PC-3 (cell line): Measurements from ENCODE around the gene RNASE13. TPM values are rescaled to one million over a fixed set of nuclear protein-coding genes. Genes with fewer than 3 reads are reported as not detected.

Experiments
- ATAC-seq: fragments of 200-7000 bp; cut with Tn5 transposase; 2 replicates; pipeline ENCODE4 v1.9.1; 2020; ENCODE audit warnings: mild to moderate bottlenecking, moderate library complexity
- BruUV-seq: library from RNA; stranded (reverse); fragments of 400-500 nt; replicated peaks from 2 replicates; lab custom pipeline; 2021; lab: Mats Ljungman, UMichigan
- CTCF ChIA-PET: fragments of 300-600 bp; sonication (Branson Sonifier 250); formaldehyde crosslinking; loops from one replicate; lab custom pipeline; 2022; ENCODE audit warnings: antibody characterized with exemption; lab: Charles Lee
- POLR2A ChIA-PET: fragments of 300-600 bp; sonication (Branson Sonifier 250); formaldehyde crosslinking; loops from one replicate; lab custom pipeline; 2022; ENCODE audit warnings: antibody characterized with exemption; ENCODE audit not compliant: unreplicated experiment; lab: Charles Lee
- DNase-seq: peaks from one replicate; pipeline ENCODE4 v3.0.0-alpha.2; 2015
- H2AFZ ChIP-seq: fragments of 300-600 bp; sonication (generic); 2 replicates; pipeline ENCODE4 v1.6.0; 2016; ENCODE audit warnings: antibody characterized with exemption, low read length
- H3F3A ChIP-seq: fragments of 300-600 bp; sonication (generic); one replicate; pipeline ENCODE4 v1.6.0; 2017; ENCODE audit warnings: antibody characterized with exemption, low read length, control low read depth, mild to moderate bottlenecking; ENCODE audit not compliant: unreplicated experiment
- H3K27ac ChIP-seq: fragments of 300-600 bp; sonication (generic); 2 replicates; pipeline ENCODE4 v1.5.1; 2016; ENCODE audit warnings: mild to moderate bottlenecking, low read length
- H3K27me3 ChIP-seq: fragments of 300-600 bp; sonication (generic); 2 replicates; pipeline ENCODE4 v1.6.1; 2016; ENCODE audit warnings: low read length, mixed read lengths
- H3K36me3 ChIP-seq: fragments of 300-600 bp; sonication (generic); 2 replicates; pipeline ENCODE4 v1.6.1; 2016; ENCODE audit warnings: low read depth, mixed run types, low read length, mixed read lengths
- H3K4me1 ChIP-seq: fragments of 300-600 bp; sonication (generic); 2 replicates; pipeline ENCODE4 v1.5.1; 2016; ENCODE audit warnings: low read length; ENCODE audit not compliant: insufficient read depth
- H3K4me2 ChIP-seq: fragments of 300-600 bp; sonication (generic); 2 replicates; pipeline ENCODE4 v1.6.0; 2016; ENCODE audit warnings: low read length
- H3K4me3 ChIP-seq: fragments of 300-600 bp; sonication (generic); 2 replicates; pipeline ENCODE4 v1.5.1; 2016; ENCODE audit warnings: mild to moderate bottlenecking, low read length, mixed read lengths
- H3K79me2 ChIP-seq: fragments of 300-600 bp; sonication (generic); 2 replicates; pipeline ENCODE4 v1.6.1; 2017; ENCODE audit warnings: low read length, mixed read lengths
- H3K9ac ChIP-seq: fragments of 300-600 bp; sonication (generic); 2 replicates; pipeline ENCODE4 v1.6.0; 2016; ENCODE audit warnings: mild to moderate bottlenecking, low read length
- H3K9me2 ChIP-seq: fragments of 300-600 bp; sonication (generic); replicated peaks from 2 replicates; pipeline ENCODE4 v1.6.1; 2016; ENCODE audit warnings: mixed run types, low read length, mixed read lengths
- H3K9me3 ChIP-seq: fragments of 300-600 bp; sonication (generic); 2 replicates; pipeline ENCODE4 v1.6.1; 2016; ENCODE audit warnings: low read length, mixed read lengths
- H4K20me1 ChIP-seq: fragments of 300-600 bp; sonication (generic); 2 replicates; pipeline ENCODE4 v1.6.1; 2016; ENCODE audit warnings: low read length, mixed read lengths
- EZH2 ChIP-seq: fragments of 300-600 bp; sonication (generic); IDR thresholded peaks from one replicate; pipeline ENCODE4 v1.6.1; 2017; ENCODE audit warnings: antibody characterized with exemption, mild to moderate bottlenecking, low read length; ENCODE audit not compliant: unreplicated experiment
- EZH2phosphoT487 ChIP-seq: fragments of 300-600 bp; sonication (generic); IDR thresholded peaks from 2 replicates; pipeline ENCODE4 v1.6.1; 2018; ENCODE audit warnings: mild to moderate bottlenecking, antibody characterized with exemption, low read length, borderline replicate concordance
- intact Hi-C: fragments of 100-400 bp; cut with micrococcal nuclease; formaldehyde crosslinking; loops from 2 replicates; pipeline ENCODE4 v1.9.0; 2023
- total RNA-seq: library from RNA; depleted of rRNA; stranded (reverse); fragments of >200 nt; gene quantifications from 2 replicates; pipeline ENCODE4 v1.2.3, GENCODE V29; 2014
- TF ChIP-seq, protein P1 (sequence below): fragments of 300-600 bp; sonication (generic); conservative IDR thresholded peaks from 2 replicates; pipeline ENCODE4 v1.5.1; 2017; ENCODE audit warnings: antibody characterized with exemption, low read depth, mild to moderate bottlenecking, low read length

RNASE13 gene
- total RNA-seq, 1 experiment from 2014 or later, result not detected

DNA sequence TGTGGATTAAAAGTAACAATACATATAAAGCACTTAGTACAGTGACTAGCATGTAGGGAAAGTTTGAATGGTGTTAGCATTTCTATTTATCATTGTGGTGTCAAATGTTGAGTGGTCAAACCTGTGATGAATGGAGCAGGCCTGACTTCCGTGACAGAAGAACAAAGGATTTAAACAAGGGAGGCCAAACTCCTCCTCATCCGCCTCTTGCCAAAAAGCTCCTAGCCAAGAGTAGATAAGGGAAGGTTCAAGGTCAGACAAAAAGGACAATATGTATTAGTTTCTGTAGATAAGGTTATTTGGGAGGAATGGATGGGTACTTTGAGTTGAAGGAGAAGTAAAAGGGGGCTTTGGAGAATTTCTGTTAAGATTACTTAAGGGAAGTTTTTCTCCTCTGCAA is 14.0 kb upstream of the RNASE13 start:
- no peak overlapping the region for H3K4me2 ChIP-seq

DNA sequence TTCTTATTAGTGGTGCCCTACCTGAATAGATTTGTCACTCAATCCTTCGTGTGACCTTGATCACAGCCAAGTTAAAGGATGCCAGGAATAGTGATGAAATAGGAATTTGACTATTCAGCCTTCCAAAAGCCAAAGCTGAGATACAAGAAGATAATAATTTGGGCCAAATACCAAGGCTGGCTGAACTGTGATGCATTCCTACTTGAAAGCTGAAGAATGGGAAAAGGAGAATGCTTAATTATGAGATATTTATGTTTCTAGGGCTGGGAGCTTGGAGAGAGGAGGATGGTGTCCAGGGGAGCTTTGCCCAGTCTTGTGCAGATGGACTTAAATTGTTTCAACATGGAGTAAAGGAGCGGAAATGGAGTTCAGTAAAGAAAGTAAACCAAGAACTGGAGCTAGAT is 12.8 kb upstream of the RNASE13 start:
- no peaks in the 10 kb centered on the region for H3K36me3 ChIP-seq
- H3K4me1 ChIP-seq, result no peaks in the 10 kb centered on the region
- H2AFZ ChIP-seq, result no peak overlapping the region
- POLR2A ChIA-PET, result no interaction called here
- H3K9ac ChIP-seq, result no peak overlapping the region
- no peaks in the 10 kb centered on the region for H3K9me2 ChIP-seq
- no peak overlapping the region for H3K4me3 ChIP-seq
- BruUV-seq, result no TSS peak
- CTCF ChIA-PET, result no interaction called here
- ATAC-seq (no peak), DNase-seq (no peak)
- intact Hi-C loops, result no loop called here
- no peaks in the 10 kb centered on the region for H3K9me3 ChIP-seq
- TF ChIP-seq EZH2phosphoT487 (no peak), EZH2 (no peak)
- TF ChIP-seq, protein P1, sequence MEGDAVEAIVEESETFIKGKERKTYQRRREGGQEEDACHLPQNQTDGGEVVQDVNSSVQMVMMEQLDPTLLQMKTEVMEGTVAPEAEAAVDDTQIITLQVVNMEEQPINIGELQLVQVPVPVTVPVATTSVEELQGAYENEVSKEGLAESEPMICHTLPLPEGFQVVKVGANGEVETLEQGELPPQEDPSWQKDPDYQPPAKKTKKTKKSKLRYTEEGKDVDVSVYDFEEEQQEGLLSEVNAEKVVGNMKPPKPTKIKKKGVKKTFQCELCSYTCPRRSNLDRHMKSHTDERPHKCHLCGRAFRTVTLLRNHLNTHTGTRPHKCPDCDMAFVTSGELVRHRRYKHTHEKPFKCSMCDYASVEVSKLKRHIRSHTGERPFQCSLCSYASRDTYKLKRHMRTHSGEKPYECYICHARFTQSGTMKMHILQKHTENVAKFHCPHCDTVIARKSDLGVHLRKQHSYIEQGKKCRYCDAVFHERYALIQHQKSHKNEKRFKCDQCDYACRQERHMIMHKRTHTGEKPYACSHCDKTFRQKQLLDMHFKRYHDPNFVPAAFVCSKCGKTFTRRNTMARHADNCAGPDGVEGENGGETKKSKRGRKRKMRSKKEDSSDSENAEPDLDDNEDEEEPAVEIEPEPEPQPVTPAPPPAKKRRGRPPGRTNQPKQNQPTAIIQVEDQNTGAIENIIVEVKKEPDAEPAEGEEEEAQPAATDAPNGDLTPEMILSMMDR, result no peak
- no peaks in the 10 kb centered on the region for H4K20me1 ChIP-seq
- H3K27ac ChIP-seq, result no peak overlapping the region
- H3K79me2 ChIP-seq, result no peaks in the 10 kb centered on the region
- no peak overlapping the region for H3K4me2 ChIP-seq
- H3K27me3 ChIP-seq, result peaks cover 47% of the 10 kb centered on the region
- H3F3A ChIP-seq, result no peaks in the 10 kb centered on the region

More for the DNA sequence above, 14.0 kb upstream of the RNASE13 start:
- Histone ChIP-seq H2AFZ (no peak overlapping the region), H3K4me1 (no peaks in the 10 kb centered on the region), H3K27me3 (peaks cover 54% of the 10 kb centered on the region), H3F3A (no peaks in the 10 kb centered on the region), H3K9me3 (no peaks in the 10 kb centered on the region), H3K9me2 (no peaks in the 10 kb centered on the region), H3K79me2 (no peaks in the 10 kb centered on the region), H3K36me3 (no peaks in the 10 kb centered on the region), H3K27ac (no peak overlapping the region), H3K9ac (no peak overlapping the region), H4K20me1 (no peaks in the 10 kb centered on the region), H3K4me3 (no peak overlapping the region)
- intact Hi-C loops, result no loop called here
- BruUV-seq, result no TSS peak
- ChIA-PET POLR2A (no interaction called here), CTCF (no interaction called here)
- TF ChIP-seq, protein P1, result no peak
- TF ChIP-seq EZH2 (no peak), EZH2phosphoT487 (no peak)
- no peak for DNase-seq
- no peak for ATAC-seq

DNA sequence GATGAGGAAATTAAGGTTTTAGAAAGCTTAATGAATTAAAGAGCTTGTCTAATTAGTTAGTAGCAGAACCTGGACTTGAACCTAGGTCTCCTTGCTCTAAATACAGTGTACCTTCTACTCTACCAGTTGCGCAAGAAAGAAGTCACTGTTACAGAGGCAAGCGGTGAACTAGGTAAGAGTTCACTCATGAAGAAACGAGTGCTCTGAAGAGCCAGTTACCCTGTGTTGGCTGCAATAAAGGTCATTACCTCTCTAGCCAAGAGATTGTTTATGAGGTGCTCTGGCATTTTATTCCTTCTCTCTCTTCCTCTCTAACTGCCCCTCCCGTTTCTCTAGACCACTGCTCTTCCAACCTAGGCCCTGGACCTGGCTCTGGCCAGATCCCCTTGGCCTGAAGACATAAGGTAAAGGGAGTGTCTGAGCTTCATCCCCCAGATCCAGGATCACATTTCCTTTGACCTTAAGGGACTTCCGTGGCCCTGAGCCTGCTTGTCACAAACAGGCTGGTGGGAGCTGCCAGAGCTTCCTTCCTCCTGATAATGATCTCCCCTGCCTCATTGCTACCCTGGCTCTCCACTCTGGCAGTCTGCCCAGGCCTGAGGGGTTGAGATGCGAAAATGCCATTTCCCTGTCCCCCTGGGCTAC is 9.5 kb upstream of the RNASE13 start:
- no peaks in the 10 kb centered on the region for H3K79me2 ChIP-seq
- no peak overlapping the region for H3K4me3 ChIP-seq
- BruUV-seq, result no TSS peak
- H3K9me2 ChIP-seq, result no peaks in the 10 kb centered on the region
- H3K4me1 ChIP-seq, result no peaks in the 10 kb centered on the region
- DNase-seq (no peak), ATAC-seq (no peak)
- H3K9ac ChIP-seq, result no peak overlapping the region
- no peak for TF ChIP-seq EZH2phosphoT487
- no peak for TF ChIP-seq EZH2
- TF ChIP-seq, protein P1, result no peak
- peaks cover 33% of the 10 kb centered on the region for H3K27me3 ChIP-seq
- no peaks in the 10 kb centered on the region for H3F3A ChIP-seq
- no peaks in the 10 kb centered on the region for H3K36me3 ChIP-seq
- no peaks in the 10 kb centered on the region for H4K20me1 ChIP-seq
- POLR2A ChIA-PET, result no interaction called here
- no peak overlapping the region for H3K27ac ChIP-seq
- H2AFZ ChIP-seq, result no peak overlapping the region
- CTCF ChIA-PET, result no interaction called here
- intact Hi-C loops, result loop anchor here (5.0 kb wide), 2 partner anchors 187 to 347 kb away; no protein-coding TSS in a partner anchor
- no peak overlapping the region for H3K4me2 ChIP-seq
- no peaks in the 10 kb centered on the region for H3K9me3 ChIP-seq
